ENCODE results near the gene CCDC112.

GRCh38 chr5:115241881-115242642 is 54.4 kb downstream of the CCDC112 start:
- no peak for TF ChIP-seq CTCF (IDR thresholded peaks at IDR 0.05)
- no peak for TF ChIP-seq POLR2A (IDR thresholded peaks at IDR 0.05)

All from lower leg skin (tissue), 3 donors.